BE2C (cell line): ENCODE measurements around the gene PGAM2.

Source experiments
- DNase-seq: peaks from one replicate; pipeline ENCODE4 v3.0.0-alpha.2; 2020
- H3K27me3 ChIP-seq: fragments of 250-450 bp; sonication (Bioruptor Pico); 2 replicates; pipeline ENCODE4 v1.5.1; 2020; ENCODE audit warnings: mild to moderate bottlenecking
- H3K36me3 ChIP-seq: fragments of 250-450 bp; sonication (Bioruptor Pico); 2 replicates; pipeline ENCODE4 v1.5.1; 2020; ENCODE audit warnings: mild to moderate bottlenecking
- H3K4me1 ChIP-seq: fragments of 250-450 bp; sonication (Bioruptor Pico); 2 replicates; pipeline ENCODE4 v1.5.1; 2020
- H3K4me3 ChIP-seq: 2 replicates; pipeline ENCODE4 v1.5.1; 2011; ENCODE audit warnings: low read depth, low read length
- H3K9me3 ChIP-seq: fragments of 250-450 bp; sonication (Bioruptor Pico); 2 replicates; pipeline ENCODE4 v1.5.1; 2020
- CTCF ChIP-seq: IDR thresholded peaks from 2 replicates; pipeline ENCODE4 v1.5.1; 2012; ENCODE audit warnings: mild to moderate bottlenecking, low read depth, low read length

Gene PGAM2

GRCh38 chr7:44103566-44103922 is 38.2 kb upstream of the PGAM2 start:
- no peaks in the 10 kb centered on the region for H3K36me3 ChIP-seq
- H3K4me3 ChIP-seq = peak overlapping the region; percentile 24; the same call in 1 of the 2 replicates
- peaks cover 6% of the 10 kb centered on the region for H3K4me1 ChIP-seq
- no peaks in the 10 kb centered on the region for H3K9me3 ChIP-seq
- TF ChIP-seq CTCF = no peak
- no peak for DNase-seq
- no peaks in the 10 kb centered on the region; the same call in 1 of the 2 replicates for H3K27me3 ChIP-seq

GRCh38 chr7:44102846-44103565 is 37.6 kb upstream of the PGAM2 start:
- Histone ChIP-seq H3K9me3 (no peaks in the 10 kb centered on the region), H3K4me3 (no peak overlapping the region), H3K27me3 (no peaks in the 10 kb centered on the region; the same call in 1 of the 2 replicates), H3K36me3 (no peaks in the 10 kb centered on the region), H3K4me1 (peaks cover 6% of the 10 kb centered on the region)
- no peak for TF ChIP-seq CTCF
- DNase-seq = no peak

GRCh38 chr7:44101966-44102845 is 36.8 kb upstream of the PGAM2 start:
- no peak for TF ChIP-seq CTCF
- H3K4me3 ChIP-seq = no peak overlapping the region
- DNase-seq = no peak
- no peaks in the 10 kb centered on the region; the same call in 1 of the 2 replicates for H3K27me3 ChIP-seq
- no peaks in the 10 kb centered on the region for H3K9me3 ChIP-seq
- no peaks in the 10 kb centered on the region for H3K36me3 ChIP-seq
- peaks cover 6% of the 10 kb centered on the region for H3K4me1 ChIP-seq

- no peak overlapping the region for H3K4me3 ChIP-seq
- H3K27me3 ChIP-seq = no peaks in the 10 kb centered on the region; the same call in 1 of the 2 replicates
- no peaks in the 10 kb centered on the region for H3K9me3 ChIP-seq
- H3K36me3 ChIP-seq = no peaks in the 10 kb centered on the region
- TF ChIP-seq CTCF = no peak
- H3K4me1 ChIP-seq = peaks cover 6% of the 10 kb centered on the region
- DNase-seq = no peak
Observed at GRCh38 chr7:44101303-44101965, 36.1 kb upstream of the PGAM2 start.

GRCh38 chr7:44100458-44101302 is 35.3 kb upstream of the PGAM2 start:
- H3K4me1 ChIP-seq = peaks cover 6% of the 10 kb centered on the region

More at GRCh38 chr7:44100458-44101302, 35.3 kb upstream of the PGAM2 start:
- Histone ChIP-seq H3K9me3 (no peaks in the 10 kb centered on the region), H3K36me3 (no peaks in the 10 kb centered on the region), H3K4me3 (no peak overlapping the region), H3K27me3 (no peaks in the 10 kb centered on the region; the same call in 1 of the 2 replicates)
- no peak for DNase-seq
- no peak for TF ChIP-seq CTCF
